Central memory CD4-positive, alpha-beta T cell (primary cell): ENCODE measurements around the gene PLA2G4D.
A peak's percentile ranks its signal among the peaks of the same experiment; 100 is the strongest.

ENCODE experiments used
- DNase-seq: peaks from one replicate; pipeline ENCODE4 v3.0.0; 2022

PLA2G4D gene

DNA sequence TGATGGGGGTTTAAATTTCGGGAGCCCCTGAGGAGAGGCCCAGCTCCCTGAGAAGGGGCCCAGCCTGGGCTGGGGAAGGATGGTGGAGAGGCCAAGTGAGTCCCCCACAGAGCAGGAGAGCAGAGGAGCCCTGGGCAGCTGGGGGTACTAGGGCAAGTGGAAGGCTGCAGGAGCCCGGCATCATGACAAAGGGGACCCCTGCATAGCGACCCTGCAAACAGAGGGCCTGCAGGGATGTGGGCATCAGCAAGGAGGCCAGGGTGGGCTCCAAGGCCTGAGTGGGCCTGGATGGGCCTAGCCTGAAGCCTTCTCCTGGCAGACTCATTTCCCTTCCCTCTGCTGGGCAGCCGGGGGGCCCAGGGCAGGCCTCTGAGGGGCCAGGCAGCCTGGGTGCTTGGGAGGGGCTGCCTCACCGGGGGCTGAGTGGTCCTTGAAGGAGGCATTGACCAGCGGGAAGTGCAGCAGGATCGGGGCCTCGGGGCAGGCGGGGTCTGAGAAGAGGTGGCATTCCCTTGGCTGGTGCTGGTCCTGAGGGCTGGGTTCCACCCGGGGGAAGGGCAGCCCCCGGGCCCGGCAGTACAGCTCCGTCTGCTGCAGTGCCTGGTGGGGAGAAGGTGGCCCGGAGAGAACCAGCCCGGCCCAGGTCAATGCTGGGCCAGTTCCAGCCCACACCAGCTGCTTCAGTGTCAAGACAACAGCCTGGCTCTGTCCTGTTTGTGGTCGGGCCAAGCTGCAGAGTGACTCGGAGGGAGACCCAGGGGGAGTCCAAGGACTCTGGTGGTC lies 24.7 kb downstream of the PLA2G4D start:
- DNase-seq, result no peak

DNA sequence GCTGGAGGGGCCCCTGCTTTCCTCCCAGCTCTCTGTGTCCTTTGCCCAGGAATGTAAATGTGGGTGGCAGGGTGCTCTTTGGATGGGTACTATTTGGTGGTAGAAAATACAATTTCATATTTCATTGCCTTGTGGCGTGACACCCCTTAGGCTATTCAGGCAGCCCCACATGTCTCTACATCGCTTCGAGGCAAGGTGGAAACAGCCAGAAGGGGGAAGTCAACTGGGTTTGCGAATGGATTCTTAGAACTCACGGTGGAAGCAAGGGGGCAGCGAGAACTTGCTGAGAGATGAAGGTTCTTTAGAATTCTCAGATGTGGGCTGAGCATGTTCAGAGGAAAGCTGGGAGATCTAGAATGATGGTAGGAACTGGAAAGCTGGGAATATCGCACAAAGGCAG lies 25.3 kb downstream of the PLA2G4D start:
- no peak for DNase-seq

DNA sequence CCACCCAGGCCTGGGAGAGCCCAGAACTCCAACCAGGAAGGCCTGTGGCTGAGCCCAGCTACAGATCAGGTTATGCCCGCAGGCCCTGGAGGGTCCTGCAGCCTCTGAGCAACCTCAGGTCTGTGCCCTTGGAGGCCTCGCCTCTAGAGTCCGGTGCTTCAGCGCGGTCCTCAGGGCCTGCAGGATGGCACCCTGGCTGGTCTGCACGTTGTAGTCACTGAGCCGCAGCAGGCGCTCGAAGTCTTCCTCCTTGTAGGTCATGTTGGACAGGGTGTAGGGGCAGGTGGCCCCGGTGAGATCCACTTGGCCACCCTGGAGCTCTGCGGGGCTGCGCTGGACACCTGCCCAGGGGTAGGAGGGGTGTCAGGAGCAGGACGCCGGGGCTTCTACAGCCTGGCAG lies 25.8 kb downstream of the PLA2G4D start:
- DNase-seq, result no peak

DNA sequence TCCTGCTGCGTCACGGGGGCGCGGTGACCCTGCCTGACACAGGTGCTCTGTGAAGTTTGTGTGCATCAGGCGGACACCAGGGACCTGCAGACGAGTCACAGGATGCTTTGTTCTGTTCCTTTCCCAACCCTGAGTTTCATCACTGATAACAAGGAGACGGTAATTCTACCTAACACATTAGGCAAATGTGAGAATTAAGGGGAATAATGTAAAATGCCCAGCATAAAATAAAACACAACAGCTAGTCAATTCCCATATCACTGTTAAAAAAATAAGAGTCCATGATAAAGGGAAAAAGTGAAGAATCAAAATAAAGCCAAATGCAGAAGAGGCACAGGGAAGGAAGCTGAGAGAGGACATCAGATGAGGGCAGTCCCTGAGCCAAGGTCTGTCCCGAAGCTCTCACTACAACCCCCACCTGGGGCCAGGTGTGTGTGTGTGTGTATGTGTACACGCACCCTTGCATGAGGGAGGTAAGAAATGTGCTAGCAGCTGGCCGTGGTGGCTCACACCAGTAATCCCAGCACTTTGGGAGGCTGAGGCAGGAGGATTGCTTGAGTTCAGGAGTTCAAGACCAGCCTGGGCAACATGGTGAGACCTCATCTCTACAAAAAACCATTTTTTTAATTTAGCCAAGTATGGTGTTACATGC lies 27.5 kb downstream of the PLA2G4D start:
- DNase-seq, result no peak

DNA sequence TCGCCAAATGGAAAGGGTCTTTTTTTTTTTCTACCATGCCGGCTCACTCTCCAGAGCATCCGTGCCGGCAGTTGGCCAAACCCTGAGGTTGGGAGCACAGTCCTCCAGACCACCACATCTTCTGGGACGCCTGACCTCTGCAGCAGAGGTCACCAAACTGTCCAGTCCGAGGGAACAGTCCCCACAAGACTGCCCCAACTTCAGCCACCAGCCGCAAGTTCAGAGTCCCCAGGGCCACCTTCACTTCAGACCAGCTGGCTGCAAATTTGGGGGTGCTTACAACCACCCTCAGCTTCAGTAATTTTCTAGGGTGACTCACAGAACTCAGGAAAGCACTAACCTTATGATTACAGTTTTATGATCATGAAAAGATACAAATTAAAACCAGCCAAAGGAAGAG lies 28.9 kb downstream of the PLA2G4D start:
- no peak for DNase-seq

DNA sequence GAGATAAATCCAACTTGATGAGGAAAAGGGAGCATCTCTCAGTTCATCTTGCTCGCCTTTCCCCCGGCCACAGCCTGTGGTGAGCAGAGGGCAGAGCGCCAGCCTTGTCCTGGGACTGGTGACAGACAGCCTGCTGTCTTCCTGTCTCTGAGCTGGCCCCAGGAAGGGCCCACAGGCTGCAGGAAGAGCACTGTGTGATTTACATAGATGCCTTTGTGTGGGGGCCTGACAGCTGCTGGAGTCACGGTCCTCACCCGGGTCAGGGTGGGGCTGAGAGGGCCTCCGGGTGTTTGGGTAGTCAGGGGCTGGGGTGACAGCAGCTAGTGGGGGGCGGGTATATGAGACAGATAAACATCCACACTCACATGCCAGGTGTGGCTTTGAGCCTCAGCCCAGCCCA lies 29.3 kb downstream of the PLA2G4D start:
- DNase-seq, result no peak

DNA sequence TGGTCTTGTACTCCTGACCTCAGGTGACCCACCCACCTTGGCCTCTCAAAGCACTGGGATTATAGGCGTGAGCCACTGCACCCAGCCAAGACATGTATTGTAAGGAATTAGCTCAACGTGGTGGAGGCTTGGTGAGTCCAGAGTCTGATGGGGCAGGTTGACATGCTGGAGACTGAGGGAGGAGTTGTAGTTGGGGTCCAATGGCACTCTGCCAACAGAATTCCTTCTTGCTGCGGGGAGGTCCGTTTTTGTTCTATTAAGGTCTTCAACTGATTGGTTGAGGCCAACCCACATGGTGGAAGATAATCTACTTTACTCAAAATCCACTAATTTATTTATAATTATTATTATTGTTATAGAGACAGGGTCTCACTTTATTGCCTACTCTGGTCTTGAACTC lies 30.1 kb downstream of the PLA2G4D start:
- DNase-seq, result no peak

DNA sequence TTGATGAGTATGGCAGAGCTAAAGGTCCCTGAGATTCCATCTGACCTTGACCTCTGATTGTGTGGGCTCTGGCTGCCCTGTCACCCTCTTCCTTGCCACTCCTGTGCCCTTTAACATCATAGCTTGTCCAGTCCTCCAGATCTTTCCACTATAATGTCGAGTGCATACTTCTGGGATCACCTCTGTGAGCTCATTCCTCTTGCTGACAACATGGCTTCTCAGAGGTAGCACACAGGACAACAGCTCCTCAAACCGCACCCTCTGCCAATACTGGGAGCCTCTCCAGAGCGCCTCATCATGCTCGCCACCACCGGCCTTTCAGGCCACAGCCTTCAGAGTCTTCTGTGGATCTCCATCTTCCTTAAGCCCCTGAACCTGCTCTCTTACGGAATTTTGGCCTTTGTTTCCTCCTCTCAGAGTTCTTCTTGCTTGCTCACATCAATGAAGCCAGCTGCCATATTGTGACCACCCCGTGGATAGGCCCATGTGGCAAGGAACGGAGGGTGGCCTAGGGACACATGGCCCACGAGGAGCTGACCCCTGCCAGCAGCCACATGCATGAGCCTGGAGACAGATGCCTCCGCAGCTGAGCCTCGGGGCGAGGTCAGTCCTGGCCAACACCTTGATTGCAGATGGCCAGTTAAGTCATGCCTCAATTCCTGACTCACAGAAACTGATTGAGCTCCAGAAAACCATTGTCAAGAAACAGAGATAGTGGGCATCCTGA lies 31.1 kb downstream of the PLA2G4D start:
- DNase-seq, result no peak

DNA sequence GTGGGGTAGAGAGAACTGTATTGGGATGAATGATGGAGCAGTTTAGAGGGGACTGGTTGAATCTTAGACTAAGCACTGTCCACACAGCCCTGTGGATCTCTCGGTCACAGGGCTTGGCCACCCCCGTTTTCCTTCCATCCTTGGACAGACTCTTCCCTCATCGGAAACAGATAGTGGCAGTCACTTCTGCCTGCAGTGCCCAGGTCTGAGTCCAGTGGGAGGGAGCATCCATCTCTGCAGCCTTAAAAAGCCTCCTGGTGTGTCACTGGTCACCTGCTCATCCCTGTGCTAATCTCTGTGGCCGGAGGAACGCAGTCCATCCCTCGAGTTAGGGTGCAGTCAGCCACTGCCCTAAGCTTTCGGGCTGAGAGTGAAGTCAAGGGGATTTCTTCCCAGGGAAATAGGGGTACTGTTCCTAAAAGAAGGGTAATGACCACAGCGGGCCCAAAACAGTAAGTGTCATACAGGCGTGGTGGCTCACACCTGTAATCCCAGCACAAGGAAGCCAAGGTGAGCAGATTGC lies 32.0 kb downstream of the PLA2G4D start:
- DNase-seq, result no peak

DNA sequence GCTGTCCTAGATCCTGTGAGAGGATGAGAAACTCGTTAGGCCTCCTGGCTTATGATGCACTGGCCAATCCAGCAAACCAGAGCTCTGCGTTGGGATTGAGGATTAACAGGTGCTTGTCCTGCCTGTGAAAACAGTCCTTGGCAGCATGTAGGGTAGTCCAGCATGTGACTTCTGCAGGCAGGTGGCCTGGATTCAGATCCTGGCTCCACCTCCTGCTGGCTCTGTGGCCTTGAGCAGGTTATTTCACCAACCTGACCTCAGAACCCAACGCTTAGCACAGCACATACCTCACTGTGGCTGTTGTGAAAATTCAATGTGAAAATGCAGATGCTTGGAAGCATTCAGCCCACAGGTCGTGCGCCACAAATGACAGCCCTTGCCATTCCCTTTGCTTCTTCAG lies 33.6 kb downstream of the PLA2G4D start:
- DNase-seq, result no peak

DNA sequence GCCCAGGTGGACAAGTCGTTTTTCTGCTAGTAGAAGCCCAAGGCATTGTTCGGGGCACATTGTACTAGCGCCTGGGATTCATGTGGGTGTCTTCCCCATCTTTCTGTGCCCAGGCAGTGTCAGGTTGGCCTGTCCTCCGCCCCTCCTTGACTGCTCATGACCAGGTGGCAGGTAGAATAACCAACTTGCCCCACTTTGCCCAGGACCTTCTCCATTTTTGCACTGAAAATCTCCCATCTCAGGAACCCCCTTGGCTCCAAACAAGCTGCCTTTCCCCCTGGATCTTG lies 33.9 kb downstream of the PLA2G4D start:
- no peak for DNase-seq

DNA sequence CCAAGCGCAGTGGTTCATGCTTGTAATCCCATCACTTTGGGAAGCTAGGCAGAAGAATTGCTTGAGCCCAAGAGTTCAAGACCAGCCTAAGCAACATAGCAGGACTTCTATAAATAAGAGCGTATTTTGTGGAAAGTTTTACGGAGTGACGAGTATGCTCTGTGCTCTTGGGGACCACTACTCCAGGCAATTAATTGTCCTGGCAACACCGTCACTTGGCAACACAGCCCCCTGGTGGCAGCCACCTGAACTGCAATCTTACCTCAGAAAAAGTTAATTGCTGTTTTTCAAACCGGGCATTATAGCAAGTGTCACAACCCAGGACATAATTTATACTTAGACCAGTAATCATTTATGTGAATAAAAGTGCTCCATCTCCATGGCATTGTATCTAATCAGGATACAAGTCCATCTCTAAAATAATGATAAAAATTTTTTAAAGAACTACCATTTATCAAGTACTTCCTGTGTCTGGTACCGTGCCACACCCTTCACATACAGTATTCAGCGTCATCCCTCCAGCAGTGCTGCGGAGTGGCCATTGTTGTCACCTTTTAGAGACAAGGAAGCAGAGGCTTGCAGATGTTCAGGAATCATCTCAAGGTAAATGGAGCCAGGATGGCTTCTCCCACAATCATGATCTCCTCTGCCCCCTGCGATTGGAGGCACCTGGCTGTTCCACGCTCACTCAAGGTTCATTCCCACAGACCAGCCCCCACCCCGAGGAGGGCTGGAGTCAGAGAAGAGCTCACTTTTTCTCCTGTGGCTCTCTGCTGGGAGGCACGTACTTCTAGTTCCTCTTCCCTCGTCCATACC lies 34.5 kb downstream of the PLA2G4D start:
- DNase-seq, result peak; percentile 53

DNA sequence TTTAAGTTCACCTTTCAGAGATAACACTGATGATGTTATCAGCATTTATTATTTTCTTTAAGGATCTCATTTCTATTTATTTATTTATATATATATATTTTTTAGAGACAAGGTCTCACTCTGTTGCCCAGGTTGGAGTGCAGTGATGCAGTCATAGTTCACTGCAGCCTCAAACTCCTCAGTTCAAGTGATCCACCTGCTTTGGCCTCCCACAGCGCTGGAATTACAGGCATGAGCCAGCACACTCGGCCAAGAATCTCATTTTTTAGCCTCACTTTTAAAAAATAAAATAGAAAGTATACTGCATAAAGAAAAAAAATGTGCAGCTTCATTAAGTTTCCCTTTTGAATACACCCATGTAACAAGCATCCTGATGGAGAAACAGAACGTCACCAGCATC lies 35.6 kb downstream of the PLA2G4D start:
- DNase-seq, result no peak

DNA sequence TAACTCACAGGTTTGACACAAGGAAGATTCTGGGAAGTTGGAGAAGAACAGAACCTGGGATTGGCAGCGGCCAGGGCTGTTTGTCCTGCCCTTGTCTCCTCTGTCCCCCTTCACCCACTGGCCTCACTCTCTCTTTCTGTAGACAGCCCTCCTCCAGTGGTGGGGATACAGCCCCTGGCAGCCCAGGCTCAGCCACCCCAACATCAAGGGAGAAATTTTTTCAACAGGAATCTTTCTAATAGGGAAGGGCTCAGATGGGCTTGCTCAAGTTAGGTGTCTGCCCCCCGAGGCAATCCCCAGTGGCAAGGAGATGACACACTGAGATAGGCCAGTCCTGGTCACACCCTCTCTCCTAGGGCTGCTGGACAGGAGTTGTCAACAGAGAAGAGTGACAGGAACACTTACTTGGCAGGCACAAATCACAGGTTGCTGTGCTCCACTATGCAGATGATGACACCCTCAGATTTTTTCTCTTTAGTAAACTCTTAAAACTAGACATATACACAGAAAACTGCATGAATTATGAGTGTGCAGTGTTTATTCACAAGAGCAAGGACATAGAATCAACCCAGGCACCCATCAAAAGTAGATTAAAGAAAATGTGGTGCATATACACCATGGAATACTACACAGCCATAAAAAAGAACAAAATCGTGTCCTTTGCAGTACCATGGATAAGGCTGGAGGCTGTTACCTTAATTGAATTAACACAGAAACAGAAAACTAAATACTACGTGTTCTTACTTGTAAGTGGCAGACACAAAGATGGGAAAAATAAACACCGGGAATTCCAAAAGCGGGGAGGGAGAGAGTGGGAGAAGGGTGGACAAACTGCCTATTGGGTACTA lies 36.3 kb downstream of the PLA2G4D start:
- no peak for DNase-seq

DNA sequence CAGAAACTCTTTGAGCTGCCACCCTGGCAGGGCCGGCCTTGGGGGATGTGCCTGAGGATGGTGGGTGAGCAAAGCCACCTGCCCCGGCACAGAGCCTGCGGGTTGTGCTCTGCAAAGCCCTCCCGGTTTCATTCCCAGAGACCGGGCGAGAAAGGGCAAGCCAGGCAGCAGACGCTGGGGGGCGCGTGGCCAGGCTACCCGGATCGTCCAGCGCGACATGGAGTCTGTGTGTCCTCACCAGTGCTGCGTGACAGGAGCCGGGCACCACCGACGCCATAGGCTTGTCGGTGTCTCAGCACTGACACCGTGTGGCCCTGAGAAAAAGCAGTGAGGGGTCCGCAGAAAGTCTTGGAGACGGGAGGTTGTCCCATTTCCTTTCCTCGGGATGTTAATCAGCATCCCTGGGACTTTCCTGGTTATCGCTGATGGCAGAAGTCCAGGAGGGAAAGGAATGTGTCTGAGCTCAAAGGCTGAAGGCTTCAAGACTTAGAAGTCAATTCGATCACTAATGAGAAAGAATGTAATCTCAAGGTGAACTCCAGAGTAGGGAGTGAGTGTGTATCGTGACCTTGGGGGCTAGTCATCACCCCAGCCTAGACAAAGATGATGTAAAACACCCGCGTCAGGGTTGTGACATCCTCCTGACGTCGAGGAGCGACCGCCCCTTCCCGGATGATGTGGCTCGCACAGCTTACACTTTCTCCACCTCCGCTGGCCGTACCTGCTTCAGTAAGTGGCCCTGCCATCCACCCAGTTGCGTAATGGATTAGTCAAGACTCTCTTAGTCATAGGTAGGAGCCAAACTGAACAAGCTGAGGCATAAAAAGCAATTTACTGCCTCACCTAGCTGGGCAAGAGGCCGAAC lies 37.2 kb downstream of the PLA2G4D start:
- peak; percentile 66 for DNase-seq

DNA sequence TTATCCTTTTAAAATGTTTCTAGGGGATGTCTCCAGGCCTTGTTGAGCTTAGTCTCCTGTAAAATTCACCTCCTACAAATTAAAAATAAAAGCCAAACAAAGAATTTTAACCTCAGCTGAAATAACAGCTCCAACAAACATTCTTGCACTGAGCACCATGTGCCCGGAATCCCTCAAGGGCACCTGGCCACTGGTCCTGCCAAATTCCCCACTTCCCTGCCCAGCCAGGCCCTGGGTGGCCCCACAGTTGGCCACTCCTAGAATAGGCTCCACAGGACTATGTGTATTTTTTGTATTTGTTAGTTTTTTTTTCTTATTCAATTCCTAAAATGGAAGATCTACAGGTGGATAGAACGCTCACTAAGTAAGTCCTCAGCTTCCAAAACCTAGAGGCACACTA lies 40.4 kb downstream of the PLA2G4D start:
- DNase-seq, result no peak

DNA sequence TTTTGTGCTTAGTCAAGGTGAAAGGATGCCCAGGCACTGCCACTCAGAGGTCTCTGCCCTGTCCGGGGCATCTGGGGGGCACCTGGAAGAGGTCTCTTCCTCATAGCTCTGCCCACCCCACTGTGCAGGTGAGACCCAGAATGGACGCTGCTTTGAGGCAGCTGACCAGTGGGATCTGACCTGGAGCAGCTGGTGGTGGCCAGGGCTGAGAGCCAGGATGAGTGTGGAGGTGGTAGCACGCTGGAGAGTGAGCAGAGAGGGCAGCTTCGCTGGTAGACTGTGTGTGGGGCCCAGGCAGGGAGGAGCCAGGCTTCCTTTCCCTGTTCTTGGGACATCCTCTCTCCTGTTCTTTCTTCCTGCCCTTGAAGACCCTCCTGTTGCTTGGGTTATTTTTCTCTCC lies 41.4 kb downstream of the PLA2G4D start:
- no peak for DNase-seq

DNA sequence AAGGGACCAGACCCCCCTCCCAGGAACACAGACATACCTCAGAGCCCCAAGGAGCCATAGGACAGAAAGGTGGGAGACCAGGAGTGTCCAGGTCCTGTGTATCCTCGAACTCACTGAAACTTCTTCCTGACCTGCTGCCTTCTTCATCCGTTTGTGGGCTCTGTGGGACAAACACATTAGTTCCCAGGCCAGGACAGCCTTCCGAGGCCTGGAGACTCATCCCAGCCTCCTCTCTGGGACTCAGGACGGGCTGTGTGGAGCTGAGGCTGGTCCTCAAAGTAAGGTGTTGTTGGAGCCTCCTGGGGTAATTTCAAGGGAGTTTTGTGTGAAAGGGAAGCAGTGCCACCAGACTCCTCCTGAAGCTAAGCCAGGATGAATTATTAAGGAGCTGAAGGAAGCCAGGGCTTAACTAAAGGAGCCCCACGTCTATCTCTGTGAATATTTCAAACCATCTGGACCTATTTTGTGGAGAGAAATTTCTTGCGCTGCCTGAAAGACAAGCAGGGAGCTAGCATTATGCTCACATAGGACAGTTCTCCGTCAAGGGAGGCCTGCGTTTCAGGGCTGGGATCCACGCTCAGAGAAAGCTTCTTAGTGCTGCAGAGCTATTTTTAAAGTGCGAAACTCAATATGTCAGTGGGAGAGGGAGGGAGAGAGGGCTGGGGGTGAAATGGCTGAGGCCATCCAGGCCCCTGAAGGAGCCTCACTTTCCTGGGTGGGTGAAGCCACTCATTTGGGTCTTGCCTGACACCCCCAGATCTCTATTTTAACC lies 43.7 kb downstream of the PLA2G4D start:
- DNase-seq, result no peak

DNA sequence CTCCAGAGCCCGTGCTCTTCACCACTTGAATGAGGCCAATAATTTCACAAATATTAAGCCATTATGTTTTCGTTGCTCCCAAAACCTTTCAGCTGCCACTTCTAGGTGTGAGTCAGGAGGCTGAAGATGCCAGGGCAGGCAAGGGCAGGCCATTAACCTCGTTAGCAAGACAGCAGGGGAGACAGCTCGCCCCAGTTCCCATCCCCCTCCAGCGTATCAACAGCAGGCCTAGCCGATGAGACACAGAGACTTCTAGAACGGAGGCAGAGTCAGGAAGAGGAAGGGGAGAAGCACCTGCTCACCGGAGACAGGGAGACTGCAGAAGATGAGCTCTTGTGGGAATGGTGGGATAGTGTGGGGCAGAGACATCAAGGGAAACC lies 45.6 kb downstream of the PLA2G4D start:
- DNase-seq, result no peak

DNA sequence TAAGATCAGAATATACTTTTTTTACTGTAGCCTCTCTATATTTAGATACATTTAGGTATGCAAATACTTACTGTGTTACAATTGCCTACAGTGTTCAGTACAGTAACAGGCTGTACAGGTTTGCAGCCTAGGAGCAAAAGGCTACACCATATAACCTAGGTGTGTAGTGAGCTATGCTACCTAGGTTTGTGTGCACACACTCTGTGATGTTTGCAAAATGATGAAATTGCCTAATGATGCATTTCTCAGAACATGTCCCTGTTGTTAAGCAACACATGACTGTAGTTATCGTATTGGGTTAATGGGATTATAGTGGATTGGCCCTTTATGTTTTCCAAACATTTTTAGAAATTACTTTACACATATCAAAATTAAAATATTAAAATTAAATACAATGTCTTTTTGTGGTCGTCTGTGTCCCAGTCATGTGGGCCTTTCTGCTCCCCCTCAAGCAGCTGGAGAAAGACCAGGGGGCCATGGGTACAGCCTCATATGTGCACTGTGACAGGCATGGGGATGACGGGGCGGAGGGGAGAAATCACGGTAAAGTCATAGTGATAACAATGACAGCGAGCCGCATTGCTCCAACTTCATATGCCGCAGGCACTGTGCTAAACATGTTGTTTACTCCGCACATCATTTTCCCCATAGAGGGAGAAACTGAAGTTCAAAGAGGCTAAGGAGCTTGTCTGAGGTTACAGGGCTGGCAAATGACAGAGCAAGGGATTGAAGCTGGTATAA lies 46.1 kb downstream of the PLA2G4D start:
- no peak for DNase-seq
